Testis (tissue), 2 donors: ENCODE results near the gene TRAP1.

ENCODE experiments used
- CTCF ChIP-seq, 3 experiments: fragments of 450-650 bp in 2 of 3; fragments of 200-600 bp in 1 of 3; sonication (generic) in 1 of 3; IDR thresholded peaks; one replicate each; pipeline ENCODE4 v1.5.1; 2016 to 2019; ENCODE audit warnings: antibody characterized with exemption in 3 of 3, mild to moderate bottlenecking in 2 of 3, moderate library complexity in 1 of 3
- POLR2A ChIP-seq: fragments of 450-650 bp; IDR thresholded peaks from one replicate; pipeline ENCODE4 v1.6.1; 2017; ENCODE audit warnings: antibody characterized with exemption, mild to moderate bottlenecking, moderate library complexity

GRCh38 chr16:3734084-3734757, 16.9 kb upstream of the TRAP1 start:
- TF ChIP-seq CTCF (IDR thresholded peaks at IDR 0.05) (no peak), POLR2A (no peak)
